ENCODE results near the gene SEC31B.

SEC31B gene

GRCh38 chr10:100528921-100529474 is 9.3 kb upstream of the SEC31B start:
- TF ChIP-seq CTCF (IDR thresholded peaks at IDR 0.05; ENCODE audit: low read depth, low read length): no peak
- DNase-seq (ENCODE audit: extremely low read depth, low read depth): no peak

GRCh38 chr10:100528123-100528886 is 8.6 kb upstream of the SEC31B start:
- TF ChIP-seq CTCF (IDR thresholded peaks at IDR 0.05; ENCODE audit: low read depth, low read length): no peak

GRCh38 chr10:100524638-100525037 is 5.0 kb upstream of the SEC31B start:
- no peak for TF ChIP-seq CTCF (IDR thresholded peaks at IDR 0.05; ENCODE audit: low read depth, low read length)
- no peak for DNase-seq (ENCODE audit: extremely low read depth, low read depth)

More at GRCh38 chr10:100528123-100528886, 8.6 kb upstream of the SEC31B start:
- DNase-seq (ENCODE audit: extremely low read depth, low read depth): no peak

- no peak for TF ChIP-seq CTCF (IDR thresholded peaks at IDR 0.05; ENCODE audit: low read depth, low read length)
- no peak for DNase-seq (ENCODE audit: extremely low read depth, low read depth)
Observed at GRCh38 chr10:100524206-100524605, 4.5 kb upstream of the SEC31B start.

GRCh38 chr10:100522945-100523344 is 3.3 kb upstream of the SEC31B start:
- TF ChIP-seq CTCF (IDR thresholded peaks at IDR 0.05; ENCODE audit: low read depth, low read length): no peak
- no peak for DNase-seq (ENCODE audit: extremely low read depth, low read depth)

GRCh38 chr10:100522107-100522801 is 2.6 kb upstream of the SEC31B start:
- no peak for DNase-seq (ENCODE audit: extremely low read depth, low read depth)
- no peak for TF ChIP-seq CTCF (IDR thresholded peaks at IDR 0.05; ENCODE audit: low read depth, low read length)

GRCh38 chr10:100520811-100521210 is 1.1 kb upstream of the SEC31B start:
- TF ChIP-seq CTCF (IDR thresholded peaks at IDR 0.05; ENCODE audit: low read depth, low read length): no peak
- DNase-seq (ENCODE audit: extremely low read depth, low read depth): no peak

All from AG09319 (cell line).